Measurements from ENCODE around the gene PPP6R2. TPM values are rescaled to one million over a fixed set of nuclear protein-coding genes. Genes with fewer than 3 reads are reported as not detected.
A peak's percentile ranks its signal among the peaks of the same experiment; 100 is the strongest.
"Not testable (repeated sequence)": the region's sequence is repeated elsewhere in the genome, so short reads cannot be mapped to it uniquely, and the experiment has no call there.

PPP6R2 gene
- total and polyA plus RNA-seq, 9 of the 15 experiments (the other 6 are each of a cell fraction or from before 2014, with no cell fraction given): 0.32 to 39.8 (median 21.4) TPM

DNA sequence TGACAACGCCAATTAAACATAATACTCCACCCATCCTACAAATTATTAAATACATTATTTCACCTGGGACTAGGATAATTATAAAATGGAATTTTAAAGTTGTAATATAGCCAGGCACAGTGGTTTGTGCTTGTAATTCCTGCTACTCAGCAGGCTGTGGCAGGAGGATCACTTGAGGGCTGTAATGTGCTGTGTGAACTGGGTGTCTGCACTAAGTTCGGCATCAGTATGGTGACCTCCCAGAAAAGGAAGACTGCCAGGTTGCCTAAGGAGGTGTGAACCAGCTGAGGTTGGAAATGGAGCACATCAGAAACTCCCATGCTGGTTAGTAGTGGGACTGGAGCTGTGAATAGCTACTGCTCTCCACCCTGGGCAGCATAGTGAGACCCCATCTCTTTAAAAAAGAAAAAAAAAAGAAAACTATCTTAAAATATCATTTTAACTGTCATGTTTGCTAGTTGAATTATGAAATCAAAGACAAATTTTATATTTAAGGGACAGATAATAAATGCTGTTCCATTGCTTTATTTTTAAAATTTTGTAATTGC lies 28.0 kb downstream of the PPP6R2 start:
- no peak overlapping the region for H3K9ac ChIP-seq (ENCODE audit: insufficient read depth in 1 of 2, low read depth in 2 of 2, low read length in 2 of 2)
- H3K4me3 ChIP-seq: no peak overlapping the region
- H3K36me3 ChIP-seq (ENCODE audit: control insufficient read depth, insufficient read depth, low read length): peaks cover 54% of the 10 kb centered on the region; the same call in 2 of the 3 replicates
- no peaks in the 10 kb centered on the region for H3K9me3 ChIP-seq (replicated peaks; ENCODE audit: control insufficient read depth, insufficient read depth, low read depth, low read length)
- no peaks in the 10 kb centered on the region; a peak in 1 of 5 replicates for H3K4me1 ChIP-seq (replicated peaks in 1 of 2; ENCODE audit: control insufficient read depth in 2 of 2, insufficient read depth in 2 of 2, low read length in 2 of 2)
- in situ Hi-C loops (cut with MboI): no loop called here
- TF ChIP-seq PTRF (tag; IDR thresholded peaks at IDR 0.05) (no peak), ZNF121 (CRISPR knock-in tag; conservative IDR thresholded peaks at IDR 0.05) (0 out of 2 replicates have a peak, but pooled peaks have one; percentile 14)
- ATAC-seq (no peak), FAIRE-seq (no peak), DNase-seq (ENCODE audit: extremely low read depth in 1 of 4, low spot score in 3 of 4) (no peak)
- ChIA-PET POLR2A (no interaction called here), CTCF (ENCODE audit: low intra/inter-chr PET ratio) (no interaction called here)
- no peak overlapping the region for H3K27ac ChIP-seq (ENCODE audit: extremely low read depth, low read depth, low read length)
- no peaks in the 10 kb centered on the region for H3K9me1 ChIP-seq (ENCODE audit: control insufficient read depth, insufficient read depth, low read length)
- no peak overlapping the region for H3K4me2 ChIP-seq (ENCODE audit: insufficient read depth, low read length)
- no TSS peak for BruUV-seq (replicated peaks)
- no peak overlapping the region for H2AFZ ChIP-seq (ENCODE audit: low read depth, low read length)
- peaks cover 15% of the 10 kb centered on the region for H3K79me2 ChIP-seq (ENCODE audit: control insufficient read depth, insufficient read depth, low read length)
- no peaks in the 10 kb centered on the region for H3K27me3 ChIP-seq (ENCODE audit: control insufficient read depth in 2 of 2, insufficient read depth in 2 of 2, low read length in 2 of 2)
- no peaks in the 10 kb centered on the region for H4K20me1 ChIP-seq (replicated peaks; ENCODE audit: control insufficient read depth, insufficient read depth, low read length)
- 94% methylated on average over 2 of the region's 2 CpGs for WGBS (ENCODE audit: insufficient coverage, low coverage, missing lambda C conversion rate)
- intact Hi-C loops (cut with micrococcal nuclease): no loop called here

DNA sequence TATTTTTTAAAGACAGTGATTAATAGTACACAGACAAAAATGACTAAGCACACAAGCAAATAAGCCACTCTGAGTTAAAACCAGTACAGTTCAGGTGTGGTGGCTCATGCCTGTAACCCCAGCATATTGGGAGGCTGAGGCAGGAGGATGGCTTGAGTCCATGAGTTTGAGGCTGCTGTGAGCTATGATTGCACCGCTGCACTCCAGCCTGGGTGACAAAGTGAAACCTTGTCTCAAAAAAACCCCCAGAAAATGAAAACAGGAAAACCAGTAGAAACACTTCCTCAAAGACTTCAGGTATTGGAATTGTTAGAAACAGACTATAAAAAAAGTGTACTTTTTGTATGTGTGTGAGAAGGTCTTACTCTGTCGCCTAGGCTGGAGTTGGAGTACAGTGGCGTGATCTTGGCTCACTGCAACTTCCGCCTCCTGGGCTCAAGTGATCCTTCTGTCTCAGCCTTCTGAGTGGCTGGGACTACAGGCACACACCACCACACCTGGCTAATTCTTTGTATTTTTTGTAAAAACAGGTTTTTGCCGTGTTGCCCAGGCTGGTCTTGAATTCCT lies 33.0 kb downstream of the PPP6R2 start:
- no peak overlapping the region for H2AFZ ChIP-seq (ENCODE audit: low read depth, low read length)
- H3K4me1 ChIP-seq (replicated peaks in 1 of 2; ENCODE audit: control insufficient read depth in 2 of 2, insufficient read depth in 2 of 2, low read length in 2 of 2): no peaks in the 10 kb centered on the region
- no TSS peak for BruUV-seq (replicated peaks)
- ATAC-seq (no peak), FAIRE-seq (no peak), DNase-seq (ENCODE audit: extremely low read depth in 1 of 4, low spot score in 3 of 4) (no peak)
- intact Hi-C loops (cut with micrococcal nuclease): no loop called here
- no peak overlapping the region for H3K4me2 ChIP-seq (ENCODE audit: insufficient read depth, low read length)
- no peaks in the 10 kb centered on the region for H4K20me1 ChIP-seq (replicated peaks; ENCODE audit: control insufficient read depth, insufficient read depth, low read length)
- H3K79me2 ChIP-seq (ENCODE audit: control insufficient read depth, insufficient read depth, low read length): no peaks in the 10 kb centered on the region; the same call in 2 of the 3 replicates
- H3K9me3 ChIP-seq (replicated peaks; ENCODE audit: control insufficient read depth, insufficient read depth, low read depth, low read length): no peaks in the 10 kb centered on the region
- H3K4me3 ChIP-seq: no peak overlapping the region
- no peak overlapping the region for H3K9ac ChIP-seq (ENCODE audit: insufficient read depth in 1 of 2, low read depth in 2 of 2, low read length in 2 of 2)
- WGBS (ENCODE audit: insufficient coverage, low coverage, missing lambda C conversion rate): 95% methylated on average over 3 of the region's 5 CpGs
- no peaks in the 10 kb centered on the region for H3K27me3 ChIP-seq (ENCODE audit: control insufficient read depth in 2 of 2, insufficient read depth in 2 of 2, low read length in 2 of 2)
- H3K36me3 ChIP-seq (ENCODE audit: control insufficient read depth, insufficient read depth, low read length): peaks cover 60% of the 10 kb centered on the region; the same call in 2 of the 3 replicates
- CTCF ChIA-PET (ENCODE audit: low intra/inter-chr PET ratio): no interaction called here
- no peaks in the 10 kb centered on the region for H3K9me1 ChIP-seq (ENCODE audit: control insufficient read depth, insufficient read depth, low read length)
- in situ Hi-C loops (cut with MboI): no loop called here
- POLR2A ChIA-PET: interaction anchor here (0.7 to 0.8 kb wide), 2 partner anchors 20 to 59 kb away, joined by 3 read pairs; no protein-coding TSS in a partner anchor
- TF ChIP-seq ZNF668 (CRISPR knock-in tag; IDR thresholded peaks at IDR 0.05): no peak
- no peak for TF ChIP-seq SAFB (IDR thresholded peaks at IDR 0.05; ENCODE audit: borderline replicate concordance, low read depth, low read length)
- no peak for TF ChIP-seq MCM3 (IDR thresholded peaks at IDR 0.05)
- TF ChIP-seq ZFX (CRISPR knock-in tag; IDR thresholded peaks at IDR 0.05): no peak
- H3K27ac ChIP-seq (ENCODE audit: extremely low read depth, low read depth, low read length): no peak overlapping the region

DNA sequence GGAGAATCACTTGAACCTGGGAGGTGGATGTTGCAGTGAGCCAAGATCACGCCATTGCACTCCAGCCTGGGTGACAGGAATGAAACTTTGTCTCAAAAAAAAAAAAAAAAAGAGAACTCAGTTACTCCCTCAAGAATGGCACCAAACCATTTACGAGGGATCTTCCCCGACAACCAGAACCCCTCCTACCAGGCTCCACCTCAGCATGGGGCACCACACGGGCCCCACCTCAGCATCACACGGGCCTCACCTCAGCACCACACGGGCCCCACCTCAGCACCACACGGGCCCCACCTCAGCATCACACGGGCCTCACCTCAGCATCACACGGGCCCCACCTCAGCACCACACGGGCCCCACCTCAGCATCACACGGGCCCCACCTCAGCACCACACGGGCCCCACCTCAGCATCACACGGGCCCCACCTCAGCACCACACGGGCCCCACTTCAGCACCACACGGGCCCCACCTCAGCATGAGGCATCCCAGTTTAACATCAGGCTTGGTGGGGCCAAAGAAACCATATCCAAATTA lies 38.0 kb downstream of the PPP6R2 start:
- H2AFZ ChIP-seq (ENCODE audit: low read depth, low read length); H3K9me3 ChIP-seq (replicated peaks; ENCODE audit: control insufficient read depth, insufficient read depth, low read depth, low read length); in situ Hi-C loops (cut with MboI); H3K9me1 ChIP-seq (ENCODE audit: control insufficient read depth, insufficient read depth, low read length); H3K79me2 ChIP-seq (ENCODE audit: control insufficient read depth, insufficient read depth, low read length); CTCF ChIA-PET (ENCODE audit: low intra/inter-chr PET ratio); H3K4me2 ChIP-seq (ENCODE audit: insufficient read depth, low read length); H3K4me3 ChIP-seq; H3K27me3 ChIP-seq (ENCODE audit: control insufficient read depth in 2 of 2, insufficient read depth in 2 of 2, low read length in 2 of 2); BruUV-seq (replicated peaks); H3K9ac ChIP-seq (ENCODE audit: insufficient read depth in 1 of 2, low read depth in 2 of 2, low read length in 2 of 2); DNase-seq (ENCODE audit: extremely low read depth in 1 of 4, low spot score in 3 of 4); ATAC-seq; H3K27ac ChIP-seq (ENCODE audit: extremely low read depth, low read depth, low read length); H4K20me1 ChIP-seq (replicated peaks; ENCODE audit: control insufficient read depth, insufficient read depth, low read length); intact Hi-C loops (cut with micrococcal nuclease); H3K4me1 ChIP-seq (replicated peaks in 1 of 2; ENCODE audit: control insufficient read depth in 2 of 2, insufficient read depth in 2 of 2, low read length in 2 of 2); POLR2A ChIA-PET; FAIRE-seq: not testable (repeated sequence)
- H3K36me3 ChIP-seq (ENCODE audit: control insufficient read depth, insufficient read depth, low read length): peaks cover 33% of the 10 kb centered on the region; the same call in 2 of the 3 replicates
- WGBS (ENCODE audit: insufficient coverage, low coverage, missing lambda C conversion rate): 76% methylated on average over 3 of the region's 15 CpGs
